Measurements from ENCODE around the gene GADD45B.
"Not testable (repeated sequence)": the region's sequence is repeated elsewhere in the genome, so short reads cannot be mapped to it uniquely, and the experiment has no call there.

- TF ChIP-seq CTCF, POLR2A (IDR thresholded peaks at IDR 0.05): not testable (repeated sequence)
Observed at GRCh38 chr19:2469915-2470200, 6.1 kb upstream of the GADD45B start.

Data from thyroid gland (tissue), 4 donors.